Neural progenitor cell (in vitro differentiated cells): ENCODE data around the gene APLP2.

ENCODE experiments used
- EZH2 ChIP-seq: fragments of 200-600 bp; sonication (generic); IDR thresholded peaks from 2 replicates; pipeline ENCODE4 v1.6.1; 2017; ENCODE audit warnings: antibody characterized with exemption, mild to moderate bottlenecking, moderate library complexity
- EZH2phosphoT487 ChIP-seq: fragments of 200-600 bp; sonication (generic); IDR thresholded peaks from 2 replicates; pipeline ENCODE4 v1.6.1; 2017; ENCODE audit warnings: antibody characterized with exemption
- TF ChIP-seq, protein P1 (sequence below): fragments of 200-600 bp; sonication (generic); IDR thresholded peaks from 2 replicates; pipeline ENCODE4 v1.5.1; 2017; ENCODE audit warnings: antibody characterized with exemption, mild to moderate bottlenecking

DNA sequence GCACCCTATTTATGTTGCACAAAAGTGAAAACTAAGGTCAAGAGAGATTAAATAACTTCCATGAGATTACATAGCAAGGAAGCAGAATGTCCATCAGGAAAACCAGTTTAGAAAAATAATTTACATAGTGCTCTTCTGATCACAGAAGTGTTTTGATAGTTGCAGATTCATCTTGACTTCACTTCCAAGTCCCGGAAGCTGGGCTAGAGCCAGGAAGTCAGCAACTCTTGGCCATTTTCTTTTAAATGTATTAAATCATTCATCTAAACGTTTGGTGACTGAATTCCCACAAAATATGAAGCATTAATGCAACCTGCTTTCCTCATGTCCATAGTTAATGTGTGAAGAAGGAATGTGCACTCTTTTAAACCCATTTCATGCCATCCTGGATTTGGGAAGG is 29.7 kb downstream of the APLP2 start:
- TF ChIP-seq, protein P1, sequence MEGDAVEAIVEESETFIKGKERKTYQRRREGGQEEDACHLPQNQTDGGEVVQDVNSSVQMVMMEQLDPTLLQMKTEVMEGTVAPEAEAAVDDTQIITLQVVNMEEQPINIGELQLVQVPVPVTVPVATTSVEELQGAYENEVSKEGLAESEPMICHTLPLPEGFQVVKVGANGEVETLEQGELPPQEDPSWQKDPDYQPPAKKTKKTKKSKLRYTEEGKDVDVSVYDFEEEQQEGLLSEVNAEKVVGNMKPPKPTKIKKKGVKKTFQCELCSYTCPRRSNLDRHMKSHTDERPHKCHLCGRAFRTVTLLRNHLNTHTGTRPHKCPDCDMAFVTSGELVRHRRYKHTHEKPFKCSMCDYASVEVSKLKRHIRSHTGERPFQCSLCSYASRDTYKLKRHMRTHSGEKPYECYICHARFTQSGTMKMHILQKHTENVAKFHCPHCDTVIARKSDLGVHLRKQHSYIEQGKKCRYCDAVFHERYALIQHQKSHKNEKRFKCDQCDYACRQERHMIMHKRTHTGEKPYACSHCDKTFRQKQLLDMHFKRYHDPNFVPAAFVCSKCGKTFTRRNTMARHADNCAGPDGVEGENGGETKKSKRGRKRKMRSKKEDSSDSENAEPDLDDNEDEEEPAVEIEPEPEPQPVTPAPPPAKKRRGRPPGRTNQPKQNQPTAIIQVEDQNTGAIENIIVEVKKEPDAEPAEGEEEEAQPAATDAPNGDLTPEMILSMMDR, result no peak
- TF ChIP-seq EZH2phosphoT487, result no peak
- no peak for TF ChIP-seq EZH2
